ENCODE data around the gene RNF112. TPM values are rescaled to one million over a fixed set of nuclear protein-coding genes. Genes with fewer than 3 reads are reported as not detected.
A peak's percentile ranks its signal among the peaks of the same experiment; 100 is the strongest.

Gene RNF112
- total and polyA plus RNA-seq, 2 of the 8 experiments (the other 6 are each of a cell fraction or from before 2014, with no cell fraction given): 1.1 to 2.2 TPM

- TF ChIP-seq SAP30 (IDR thresholded peaks at IDR 0.05; ENCODE audit: insufficient read depth, insufficient replicate concordance, low read length): no peak
- TF ChIP-seq SP4 (IDR thresholded peaks at IDR 0.05; ENCODE audit: low read length): no peak; the same call in 1 of the 2 replicates
- TF ChIP-seq RXRA (IDR thresholded peaks at IDR 0.05; ENCODE audit: insufficient read depth, low read depth, low read length): no peak
- TF ChIP-seq PHF8 (conservative IDR thresholded peaks at IDR 0.05; ENCODE audit: low read depth, low read length): peak; percentile 75
- no peak for TF ChIP-seq HDAC2 (IDR thresholded peaks at IDR 0.05; ENCODE audit: borderline replicate concordance in 1 of 2, low read depth in 2 of 2, low read length in 2 of 2)
- peak; percentile 50 for TF ChIP-seq POLR2AphosphoS5 (IDR thresholded peaks at IDR 0.05; ENCODE audit: low read depth, low read length)
- TF ChIP-seq KDM1A (IDR thresholded peaks at IDR 0.05; ENCODE audit: borderline replicate concordance, low read length): no peak
- no peak for TF ChIP-seq KDM5A (IDR thresholded peaks at IDR 0.05; ENCODE audit: low read length)
- TF ChIP-seq TAF7 (optimal IDR thresholded peaks at IDR 0.05; ENCODE audit: borderline replicate concordance, low read depth, low read length): peak; percentile 70
- peak; percentile 46; the same call in 1 of the 2 replicates for TF ChIP-seq CREB1 (IDR thresholded peaks at IDR 0.05)
- peak; percentile 61 for TF ChIP-seq MAX (IDR thresholded peaks at IDR 0.05)
- TF ChIP-seq JUND (IDR thresholded peaks at IDR 0.05; ENCODE audit: low read length): no peak
- TF ChIP-seq CHD2 (IDR thresholded peaks at IDR 0.05; ENCODE audit: low read length): peak; percentile 70
- peak; percentile 48 for TF ChIP-seq KDM4A (IDR thresholded peaks at IDR 0.05; ENCODE audit: low read depth, low read length, severe bottlenecking)
- no peak for TF ChIP-seq SRF (IDR thresholded peaks at IDR 0.05; ENCODE audit: low read depth, low read length)
- TF ChIP-seq RAD21 (IDR thresholded peaks at IDR 0.05 in 1 of 2, conservative IDR thresholded peaks at IDR 0.05 in 1 of 2; ENCODE audit: low read depth in 2 of 2, low read length in 2 of 2): no peak
- TF ChIP-seq POLR2A (IDR thresholded peaks at IDR 0.05; ENCODE audit: control extremely low read depth in 1 of 2, low read depth in 2 of 2, low read length in 2 of 2): peak; percentile 38 to 87
- peak; percentile 75 for TF ChIP-seq TBP (IDR thresholded peaks at IDR 0.05; ENCODE audit: low read depth, low read length)
- peak; percentile 91 for TF ChIP-seq TAF1 (IDR thresholded peaks at IDR 0.05; ENCODE audit: low read depth, low read length)
- TF ChIP-seq POU5F1 (IDR thresholded peaks at IDR 0.05; ENCODE audit: low read depth, low read length): no peak
- peak; percentile 97 for TF ChIP-seq ASH2L (IDR thresholded peaks at IDR 0.05; ENCODE audit: low read length)
- TF ChIP-seq CBX8 (IDR thresholded peaks at IDR 0.05; ENCODE audit: borderline replicate concordance, low read depth, low read length): no peak
- no peak for TF ChIP-seq TCF12 (IDR thresholded peaks at IDR 0.05; ENCODE audit: low read depth, low read length)
- peak; percentile 85 for TF ChIP-seq EGR1 (IDR thresholded peaks at IDR 0.05; ENCODE audit: borderline replicate concordance, low read depth, low read length)
- TF ChIP-seq SUZ12 (IDR thresholded peaks at IDR 0.05; ENCODE audit: low read length): no peak
Measured at GRCh38 chr17:19377602-19378415, 33.2 kb upstream of the RNF112 start (continued).

Data from H1 (cell line).